ENCODE results near the gene CC2D2A. TPM values are rescaled to one million over a fixed set of nuclear protein-coding genes. Genes with fewer than 3 reads are reported as not detected.

The CC2D2A gene
- total RNA-seq, 1 experiment from 2014 or later = 29.7 TPM

DNA sequence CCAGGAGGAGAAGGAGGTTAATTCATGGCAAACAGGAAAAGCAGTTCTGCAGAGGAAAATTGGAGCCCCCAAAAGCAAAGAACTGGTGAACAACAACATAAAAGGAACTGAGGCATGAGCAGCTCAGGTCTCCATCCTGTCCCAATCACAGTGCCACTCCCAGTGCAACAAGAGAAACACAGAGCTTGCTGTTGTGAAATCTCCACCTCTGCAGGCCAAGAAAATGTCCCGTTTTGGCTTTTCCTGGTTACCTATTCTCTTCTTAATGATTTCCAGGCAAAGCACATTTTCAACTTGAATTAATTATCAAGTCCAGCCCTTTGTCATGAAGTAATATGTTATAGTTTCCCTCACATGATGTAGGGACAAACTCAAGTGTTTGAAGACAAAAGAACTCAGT lies 41.1 kb upstream of the CC2D2A start:
- Histone ChIP-seq H3K4me3 (ENCODE audit: low read depth, low read length, poor library complexity, severe bottlenecking) (no peak overlapping the region), H3K27me3 (replicated peaks; ENCODE audit: insufficient read depth, low read depth, low read length, poor library complexity) (no peaks in the 10 kb centered on the region), H3K36me3 (ENCODE audit: insufficient read depth, low read length, poor library complexity, severe bottlenecking) (no peaks in the 10 kb centered on the region), H3K9me3 (ENCODE audit: low read depth, low read length, poor library complexity, severe bottlenecking) (no peaks in the 10 kb centered on the region), H3K27ac (ENCODE audit: low read depth, low read length, poor library complexity, severe bottlenecking) (no peak overlapping the region), H3K4me1 (ENCODE audit: insufficient read depth, low read length, poor library complexity, severe bottlenecking) (no peaks in the 10 kb centered on the region)
- TF ChIP-seq EZH2 (IDR thresholded peaks at IDR 0.05; ENCODE audit: borderline replicate concordance, low read depth, low read length, poor library complexity, severe bottlenecking) = no peak
- TF ChIP-seq, protein P1, sequence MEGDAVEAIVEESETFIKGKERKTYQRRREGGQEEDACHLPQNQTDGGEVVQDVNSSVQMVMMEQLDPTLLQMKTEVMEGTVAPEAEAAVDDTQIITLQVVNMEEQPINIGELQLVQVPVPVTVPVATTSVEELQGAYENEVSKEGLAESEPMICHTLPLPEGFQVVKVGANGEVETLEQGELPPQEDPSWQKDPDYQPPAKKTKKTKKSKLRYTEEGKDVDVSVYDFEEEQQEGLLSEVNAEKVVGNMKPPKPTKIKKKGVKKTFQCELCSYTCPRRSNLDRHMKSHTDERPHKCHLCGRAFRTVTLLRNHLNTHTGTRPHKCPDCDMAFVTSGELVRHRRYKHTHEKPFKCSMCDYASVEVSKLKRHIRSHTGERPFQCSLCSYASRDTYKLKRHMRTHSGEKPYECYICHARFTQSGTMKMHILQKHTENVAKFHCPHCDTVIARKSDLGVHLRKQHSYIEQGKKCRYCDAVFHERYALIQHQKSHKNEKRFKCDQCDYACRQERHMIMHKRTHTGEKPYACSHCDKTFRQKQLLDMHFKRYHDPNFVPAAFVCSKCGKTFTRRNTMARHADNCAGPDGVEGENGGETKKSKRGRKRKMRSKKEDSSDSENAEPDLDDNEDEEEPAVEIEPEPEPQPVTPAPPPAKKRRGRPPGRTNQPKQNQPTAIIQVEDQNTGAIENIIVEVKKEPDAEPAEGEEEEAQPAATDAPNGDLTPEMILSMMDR (conservative IDR thresholded peaks at IDR 0.05; ENCODE audit: low read depth, low read length) = no peak
- DNase-seq (ENCODE audit: low spot score) = no peak
- CTCF ChIA-PET = no interaction called here
- no TSS peak for BruUV-seq (replicated peaks)
- POLR2A ChIA-PET (ENCODE audit: low non-redundant PET) = no interaction called here
- intact Hi-C loops (cut with micrococcal nuclease; ENCODE audit: unreplicated experiment) = no loop called here

DNA sequence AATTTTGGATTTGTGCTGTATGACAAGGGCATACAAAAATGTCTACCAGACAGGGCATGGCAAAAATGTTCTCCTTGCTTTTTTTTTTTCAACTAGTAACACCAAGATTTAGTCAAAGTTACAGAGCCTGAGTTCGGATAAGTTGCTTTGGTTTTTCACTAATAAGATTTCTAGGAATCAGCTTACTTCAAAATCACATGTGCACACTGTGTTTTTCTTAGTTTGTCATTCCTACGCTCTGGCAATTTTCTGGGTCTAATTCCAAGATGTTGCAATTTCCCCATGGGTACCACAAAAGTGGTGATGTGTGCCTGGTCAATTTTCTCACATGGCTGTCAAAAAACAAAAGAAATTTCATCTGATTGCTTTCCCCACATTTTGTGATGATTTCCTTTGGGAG lies 35.6 kb upstream of the CC2D2A start:
- no TSS peak for BruUV-seq (replicated peaks)
- CTCF ChIA-PET = no interaction called here
- no peaks in the 10 kb centered on the region for H3K27me3 ChIP-seq (replicated peaks; ENCODE audit: insufficient read depth, low read depth, low read length, poor library complexity)
- no peaks in the 10 kb centered on the region for H3K36me3 ChIP-seq (ENCODE audit: insufficient read depth, low read length, poor library complexity, severe bottlenecking)
- no peak overlapping the region for H3K4me3 ChIP-seq (ENCODE audit: low read depth, low read length, poor library complexity, severe bottlenecking)
- no peak for TF ChIP-seq EZH2 (IDR thresholded peaks at IDR 0.05; ENCODE audit: borderline replicate concordance, low read depth, low read length, poor library complexity, severe bottlenecking)
- TF ChIP-seq, protein P1 (conservative IDR thresholded peaks at IDR 0.05; ENCODE audit: low read depth, low read length) = no peak
- DNase-seq (ENCODE audit: low spot score) = no peak
- intact Hi-C loops (cut with micrococcal nuclease; ENCODE audit: unreplicated experiment) = no loop called here
- H3K9me3 ChIP-seq (ENCODE audit: low read depth, low read length, poor library complexity, severe bottlenecking) = no peaks in the 10 kb centered on the region
- H3K27ac ChIP-seq (ENCODE audit: low read depth, low read length, poor library complexity, severe bottlenecking) = no peak overlapping the region
- POLR2A ChIA-PET (ENCODE audit: low non-redundant PET) = no interaction called here
- peaks cover 31% of the 10 kb centered on the region for H3K4me1 ChIP-seq (ENCODE audit: insufficient read depth, low read length, poor library complexity, severe bottlenecking)

DNA sequence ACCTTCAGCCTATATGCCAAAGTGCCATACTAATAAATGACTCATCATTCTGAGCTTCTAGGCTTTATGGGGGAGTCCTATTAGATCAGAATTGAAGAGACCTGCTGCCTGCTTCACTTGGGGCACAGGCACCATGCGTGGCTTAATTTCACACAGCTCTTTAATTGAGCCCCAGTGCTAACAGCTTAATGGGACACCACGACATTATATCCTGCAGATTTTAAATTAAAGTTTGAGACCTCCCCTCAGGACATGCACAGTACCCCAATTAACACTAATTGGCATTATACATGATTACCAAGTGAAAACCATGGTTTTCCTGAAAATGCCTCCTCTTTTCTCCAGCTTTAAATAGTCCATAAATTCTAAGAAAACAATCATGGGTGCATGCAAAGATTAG lies 35.0 kb upstream of the CC2D2A start:
- H3K4me3 ChIP-seq (ENCODE audit: low read depth, low read length, poor library complexity, severe bottlenecking) = no peak overlapping the region
- H3K9me3 ChIP-seq (ENCODE audit: low read depth, low read length, poor library complexity, severe bottlenecking) = no peaks in the 10 kb centered on the region
- peaks cover 31% of the 10 kb centered on the region for H3K4me1 ChIP-seq (ENCODE audit: insufficient read depth, low read length, poor library complexity, severe bottlenecking)
- ChIA-PET CTCF (no interaction called here), POLR2A (ENCODE audit: low non-redundant PET) (no interaction called here)
- intact Hi-C loops (cut with micrococcal nuclease; ENCODE audit: unreplicated experiment) = no loop called here
- no peaks in the 10 kb centered on the region for H3K27me3 ChIP-seq (replicated peaks; ENCODE audit: insufficient read depth, low read depth, low read length, poor library complexity)
- H3K36me3 ChIP-seq (ENCODE audit: insufficient read depth, low read length, poor library complexity, severe bottlenecking) = no peaks in the 10 kb centered on the region
- TF ChIP-seq, protein P1 (conservative IDR thresholded peaks at IDR 0.05; ENCODE audit: low read depth, low read length) = no peak
- no peak for TF ChIP-seq EZH2 (IDR thresholded peaks at IDR 0.05; ENCODE audit: borderline replicate concordance, low read depth, low read length, poor library complexity, severe bottlenecking)
- no peak for DNase-seq (ENCODE audit: low spot score)
- BruUV-seq (replicated peaks) = no TSS peak
- H3K27ac ChIP-seq (ENCODE audit: low read depth, low read length, poor library complexity, severe bottlenecking) = no peak overlapping the region
